Measurements from ENCODE around the gene PPP2R3B. TPM values are rescaled to one million over a fixed set of nuclear protein-coding genes. Genes with fewer than 3 reads are reported as not detected.
A peak's percentile ranks its signal among the peaks of the same experiment; 100 is the strongest.

Gene PPP2R3B
- total RNA-seq, 6 experiments from 2014 or later, result 4.2 to 6.3 (median 5.3) TPM

GRCh38 chrX:333611-334311 lies 52.9 kb downstream of the PPP2R3B start:
- no peak for ATAC-seq
- WGBS (ENCODE audit: insufficient coverage, low coverage, low lambda C conversion rate, missing lambda C conversion rate), result 96% methylated on average over 18 of the region's 51 CpGs
- H3K4me1 ChIP-seq, result peaks cover 0 to 4% (median 0%) of the 10 kb centered on the region in 4 donors
- H3K27ac ChIP-seq, result no peak overlapping the region
- no peaks in the 10 kb centered on the region for H3K27me3 ChIP-seq
- peak in 2 of 3 donors; percentile 12 to 47 for DNase-seq
- H3K36me3 ChIP-seq, result no peaks in the 10 kb centered on the region
- no peak overlapping the region for H3K4me3 ChIP-seq
- TF ChIP-seq CTCF (IDR thresholded peaks at IDR 0.05) (no peak), POLR2A (IDR thresholded peaks at IDR 0.05) (no peak)
- H3K9me3 ChIP-seq, result no peaks in the 10 kb centered on the region
- intact Hi-C loops (cut with DNase I), result no loop called here

GRCh38 chrX:332916-333610 lies 53.6 kb downstream of the PPP2R3B start:
- DNase-seq (peak in 2 of 3 donors; percentile 16 to 48), ATAC-seq (no peak)
- intact Hi-C loops (cut with DNase I), result no loop called here
- H3K4me3 ChIP-seq, result no peak overlapping the region
- H3K4me1 ChIP-seq, result peaks cover 0 to 4% (median 0%) of the 10 kb centered on the region in 4 donors
- no CpG with 5 or more reads among the region's 33 CpGs for WGBS (ENCODE audit: insufficient coverage, low coverage, low lambda C conversion rate, missing lambda C conversion rate)
- no peak overlapping the region for H3K27ac ChIP-seq
- H3K36me3 ChIP-seq, result no peaks in the 10 kb centered on the region
- H3K27me3 ChIP-seq, result no peaks in the 10 kb centered on the region
- no peaks in the 10 kb centered on the region for H3K9me3 ChIP-seq
- TF ChIP-seq POLR2A (IDR thresholded peaks at IDR 0.05) (no peak), CTCF (IDR thresholded peaks at IDR 0.05) (no peak)

DNA sequence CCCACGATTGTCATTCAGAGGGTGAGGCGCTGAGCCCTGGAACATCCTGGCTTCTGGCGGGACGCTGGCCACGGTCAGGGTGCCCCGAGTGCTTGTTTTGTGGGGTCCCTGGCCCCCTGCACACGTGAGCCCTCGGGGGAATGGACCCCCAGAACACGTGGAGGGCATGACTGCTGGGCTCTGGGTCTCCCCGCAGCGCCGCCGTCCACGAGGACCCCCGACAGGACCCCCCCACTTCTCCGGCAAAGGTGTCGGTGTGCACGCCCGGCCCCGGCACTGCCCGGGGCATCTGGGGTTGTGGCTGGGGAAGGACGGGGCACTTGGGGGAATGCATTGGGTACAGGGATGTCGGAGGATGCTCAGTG lies 54.2 kb downstream of the PPP2R3B start:
- ATAC-seq (no peak), DNase-seq (peak in 1 of 3 donors; percentile 13)
- Histone ChIP-seq H3K27me3 (no peaks in the 10 kb centered on the region), H3K9me3 (no peaks in the 10 kb centered on the region), H3K27ac (no peak overlapping the region), H3K4me1 (peaks cover 0 to 4% (median 0%) of the 10 kb centered on the region in 4 donors), H3K36me3 (no peaks in the 10 kb centered on the region), H3K4me3 (no peak overlapping the region)
- 78% methylated on average over 8 of the region's 23 CpGs for WGBS (ENCODE audit: insufficient coverage, low coverage, low lambda C conversion rate, missing lambda C conversion rate)
- TF ChIP-seq CTCF (IDR thresholded peaks at IDR 0.05), result no peak
- no peak for TF ChIP-seq POLR2A (IDR thresholded peaks at IDR 0.05)
- intact Hi-C loops (cut with DNase I), result no loop called here

GRCh38 chrX:331825-332495 lies 54.7 kb downstream of the PPP2R3B start:
- no peaks in the 10 kb centered on the region for H3K36me3 ChIP-seq
- no peaks in the 10 kb centered on the region for H3K9me3 ChIP-seq
- H3K4me1 ChIP-seq, result peaks cover 0 to 4% (median 0%) of the 10 kb centered on the region in 4 donors
- no peaks in the 10 kb centered on the region for H3K27me3 ChIP-seq
- no peak overlapping the region for H3K27ac ChIP-seq
- DNase-seq, result peak in 2 of 3 donors; percentile 17 to 53
- ATAC-seq, result peak in 2 of 4 donors; percentile 10 to 13
- H3K4me3 ChIP-seq, result no peak overlapping the region
- intact Hi-C loops (cut with DNase I), result no loop called here
- 75% methylated on average over 11 of the region's 35 CpGs for WGBS (ENCODE audit: insufficient coverage, low coverage, low lambda C conversion rate, missing lambda C conversion rate)
- TF ChIP-seq CTCF (IDR thresholded peaks at IDR 0.05) (no peak), POLR2A (IDR thresholded peaks at IDR 0.05) (no peak)

All from right lobe of liver (tissue), 6 donors.